Thyroid gland (tissue), 4 donors: ENCODE measurements around the gene ZBTB8A. TPM values are rescaled to one million over a fixed set of nuclear protein-coding genes. Genes with fewer than 3 reads are reported as not detected.

ENCODE experiments used
- DNase-seq, 2 donors: peaks; one replicate each; pipeline ENCODE4 v3.0.0-alpha.2; 2019
- H3K27ac ChIP-seq, 3 donors: fragments of 200-600 bp; sonication (generic); 1 replicate in 2 of 3; 2 replicates in 1 of 3; pipeline ENCODE4 v1.5.1; 2016 to 2019; ENCODE audit warnings: mild to moderate bottlenecking in 1 of 3, moderate library complexity in 1 of 3
- H3K27me3 ChIP-seq: fragments of 200-600 bp; sonication (generic); one replicate; pipeline ENCODE4 v1.5.1; 2019
- H3K36me3 ChIP-seq, 2 donors: fragments of 200-600 bp; sonication (generic); one replicate each; pipeline ENCODE4 v1.5.1; 2016 to 2019
- H3K4me1 ChIP-seq, 2 donors: fragments of 200-600 bp; sonication (generic); one replicate each; pipeline ENCODE4 v1.5.1; 2017 to 2019
- H3K4me3 ChIP-seq, 3 donors: fragments of 200-600 bp; sonication (generic); replicated peaks in 1 of 3; 1 replicate in 2 of 3; 2 replicates in 1 of 3; pipeline ENCODE4 v1.5.1; 2016; ENCODE audit warnings: mild to moderate bottlenecking in 1 of 3
- H3K9me3 ChIP-seq: fragments of 200-600 bp; sonication (generic); one replicate; pipeline ENCODE4 v1.5.1; 2017
- POLR2A ChIP-seq, 2 donors: fragments of 450-650 bp; IDR thresholded peaks; one replicate each; pipeline ENCODE4 v1.6.1; 2017; ENCODE audit warnings: antibody characterized with exemption in 2 of 2, mild to moderate bottlenecking in 2 of 2, moderate library complexity in 1 of 2
- WGBS, 2 donors: methylation state at CpG; one replicate each; pipeline ENCODE4 v1.1.5; 2017; 5-methylcytosine and 5-hydroxymethylcytosine counted together
- intact Hi-C: fragments of 100-400 bp; cut with DNase I; formaldehyde crosslinking; loops from one replicate; pipeline ENCODE4 v1.15.1; 2023
- total RNA-seq, 4 donors: library from RNA; depleted of rRNA; stranded (reverse); fragments of >200 nt; gene quantifications; one replicate each; pipeline ENCODE4 v1.2.3, GENCODE V29; 2016
- TF ChIP-seq, protein P1 (sequence below), 6 experiments: fragments of 200-600 bp in 3 of 6; fragments of 450-650 bp in 3 of 6; sonication (generic) in 3 of 6; IDR thresholded peaks; one replicate each; pipeline ENCODE4 v1.5.1; 2016 to 2019; ENCODE audit warnings: antibody characterized with exemption in 6 of 6, mild to moderate bottlenecking in 2 of 6, inconsistent platforms in 1 of 6, moderate library complexity in 1 of 6

The ZBTB8A gene
- total RNA-seq, 4 donors from 2014 or later: 10.6 to 20.6 (median 12.6) TPM

DNA sequence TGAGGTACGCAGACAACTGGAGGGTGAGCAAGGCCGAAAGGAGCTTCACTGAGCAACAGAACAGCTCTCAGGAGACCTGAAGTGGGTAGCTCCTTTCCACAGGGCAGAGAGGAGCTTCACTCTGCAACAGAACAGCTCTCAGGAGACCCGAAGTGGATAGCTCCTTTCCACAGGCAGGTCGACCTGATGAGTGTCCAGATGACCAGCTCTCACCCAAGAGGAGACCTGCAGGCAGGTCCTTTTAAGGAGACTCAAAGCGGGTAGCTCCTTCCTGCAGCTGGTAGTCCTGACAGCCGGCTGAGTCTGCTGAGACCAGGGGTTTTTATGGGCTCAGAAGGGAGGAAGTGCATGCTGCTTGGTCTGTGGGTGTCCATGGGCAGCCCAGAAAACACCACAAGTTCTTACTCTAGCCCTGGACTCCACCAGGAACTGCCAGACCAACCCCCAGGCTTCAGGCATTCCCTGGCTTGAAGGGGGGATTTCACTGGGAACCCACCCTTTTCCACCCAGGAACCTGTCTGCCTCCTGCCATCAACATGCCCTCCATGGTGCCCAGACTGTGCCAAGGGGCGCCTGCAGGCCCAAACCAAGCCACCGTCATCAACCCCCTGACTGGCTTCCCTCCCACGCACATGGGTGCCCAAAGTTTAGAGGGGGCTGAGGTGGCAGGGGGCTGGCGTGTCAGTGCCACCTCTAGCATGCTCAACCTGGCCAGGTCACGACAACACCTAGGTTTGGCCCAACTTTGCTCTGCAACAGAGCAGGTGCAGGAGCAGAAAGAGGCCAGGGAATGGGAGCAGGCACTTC is 67.5 kb downstream of the ZBTB8A start:
- peaks cover 0 to 3% of the 10 kb centered on the region in 2 donors for H3K4me1 ChIP-seq
- intact Hi-C loops: no loop called here
- no peak overlapping the region for H3K27ac ChIP-seq
- WGBS, 2 donors: 94 to 100% methylated on average over 5 to 11 of the region's 11 CpGs
- H3K4me3 ChIP-seq: no peak overlapping the region
- H3K27me3 ChIP-seq: no peaks in the 10 kb centered on the region
- DNase-seq: no peak
- no peaks in the 10 kb centered on the region for H3K36me3 ChIP-seq
- TF ChIP-seq, protein P1, sequence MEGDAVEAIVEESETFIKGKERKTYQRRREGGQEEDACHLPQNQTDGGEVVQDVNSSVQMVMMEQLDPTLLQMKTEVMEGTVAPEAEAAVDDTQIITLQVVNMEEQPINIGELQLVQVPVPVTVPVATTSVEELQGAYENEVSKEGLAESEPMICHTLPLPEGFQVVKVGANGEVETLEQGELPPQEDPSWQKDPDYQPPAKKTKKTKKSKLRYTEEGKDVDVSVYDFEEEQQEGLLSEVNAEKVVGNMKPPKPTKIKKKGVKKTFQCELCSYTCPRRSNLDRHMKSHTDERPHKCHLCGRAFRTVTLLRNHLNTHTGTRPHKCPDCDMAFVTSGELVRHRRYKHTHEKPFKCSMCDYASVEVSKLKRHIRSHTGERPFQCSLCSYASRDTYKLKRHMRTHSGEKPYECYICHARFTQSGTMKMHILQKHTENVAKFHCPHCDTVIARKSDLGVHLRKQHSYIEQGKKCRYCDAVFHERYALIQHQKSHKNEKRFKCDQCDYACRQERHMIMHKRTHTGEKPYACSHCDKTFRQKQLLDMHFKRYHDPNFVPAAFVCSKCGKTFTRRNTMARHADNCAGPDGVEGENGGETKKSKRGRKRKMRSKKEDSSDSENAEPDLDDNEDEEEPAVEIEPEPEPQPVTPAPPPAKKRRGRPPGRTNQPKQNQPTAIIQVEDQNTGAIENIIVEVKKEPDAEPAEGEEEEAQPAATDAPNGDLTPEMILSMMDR (IDR thresholded peaks at IDR 0.05): no peak
- TF ChIP-seq POLR2A (IDR thresholded peaks at IDR 0.05): no peak
- H3K9me3 ChIP-seq: no peaks in the 10 kb centered on the region

DNA sequence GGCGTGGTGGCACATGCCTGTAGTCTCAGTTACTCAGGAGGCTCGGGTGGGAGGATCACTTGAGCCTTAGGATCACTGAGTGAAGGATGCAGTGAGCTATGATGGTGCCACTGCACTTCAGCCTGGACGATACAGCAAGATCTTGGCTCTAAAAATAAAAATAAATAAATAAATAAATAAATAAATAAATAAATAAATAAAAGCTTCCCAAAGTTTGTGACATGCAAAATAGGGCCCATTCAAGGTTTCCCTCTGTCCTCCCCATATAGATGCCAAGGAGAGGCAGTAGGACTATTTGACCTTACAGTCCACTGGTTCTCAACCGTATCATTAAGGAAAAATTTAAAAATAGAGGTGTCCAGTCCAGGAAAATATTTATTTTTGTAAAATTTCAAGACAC is 70.0 kb downstream of the ZBTB8A start:
- Histone ChIP-seq H3K36me3 (no peaks in the 10 kb centered on the region), H3K4me3 (no peak overlapping the region), H3K9me3 (no peaks in the 10 kb centered on the region), H3K4me1 (peaks cover 0 to 4% of the 10 kb centered on the region in 2 donors), H3K27ac (no peak overlapping the region), H3K27me3 (no peaks in the 10 kb centered on the region)
- no peak for DNase-seq
- WGBS, 2 donors: 90 to 91% methylated on average over 4 of the region's 4 CpGs
- intact Hi-C loops: no loop called here
- TF ChIP-seq, protein P1 (IDR thresholded peaks at IDR 0.05): no peak
- no peak for TF ChIP-seq POLR2A (IDR thresholded peaks at IDR 0.05)

GRCh38 chr1:32611859-32612188 is 72.6 kb downstream of the ZBTB8A start:
- 11 to 14% methylated on average over 12 of the region's 12 CpGs for WGBS, 2 donors
- TF ChIP-seq, protein P1 (IDR thresholded peaks at IDR 0.05): no peak
- no peak for TF ChIP-seq POLR2A (IDR thresholded peaks at IDR 0.05)
- Histone ChIP-seq H3K27me3 (no peaks in the 10 kb centered on the region), H3K4me3 (peak overlapping the region in 2 of 3 donors; percentile 6 to 16), H3K36me3 (no peaks in the 10 kb centered on the region), H3K9me3 (no peaks in the 10 kb centered on the region), H3K4me1 (peaks cover 0 to 4% of the 10 kb centered on the region in 2 donors), H3K27ac (no peak overlapping the region)
- no peak for DNase-seq
- intact Hi-C loops: no loop called here

- Histone ChIP-seq H3K9me3 (no peaks in the 10 kb centered on the region), H3K4me3 (peak overlapping the region in 2 of 3 donors; percentile 6 to 16), H3K4me1 (peaks cover 0 to 4% of the 10 kb centered on the region in 2 donors), H3K36me3 (no peaks in the 10 kb centered on the region), H3K27ac (no peak overlapping the region), H3K27me3 (no peaks in the 10 kb centered on the region)
- peak in 1 of 2 donors; percentile 59 for TF ChIP-seq POLR2A (IDR thresholded peaks at IDR 0.05)
- TF ChIP-seq, protein P1 (IDR thresholded peaks at IDR 0.05): peak in 3 of 6 experiments; percentile 22 to 39 (median 36)
- peak; percentile 85 to 89 for DNase-seq
- WGBS, 2 donors: 8 to 10% methylated on average over 24 to 35 of the region's 35 CpGs
- intact Hi-C loops: no loop called here
Observed at GRCh38 chr1:32612189-32612881, 73.1 kb downstream of the ZBTB8A start.

- intact Hi-C loops: no loop called here
- H3K9me3 ChIP-seq: no peaks in the 10 kb centered on the region
- DNase-seq: no peak
- 84 to 88% methylated on average over 5 of the region's 5 CpGs for WGBS, 2 donors
- H3K4me3 ChIP-seq: no peak overlapping the region
- peaks cover 0 to 4% of the 10 kb centered on the region in 2 donors for H3K4me1 ChIP-seq
- TF ChIP-seq POLR2A (IDR thresholded peaks at IDR 0.05): no peak
- TF ChIP-seq, protein P1 (IDR thresholded peaks at IDR 0.05): no peak
- no peak overlapping the region for H3K27ac ChIP-seq
- H3K27me3 ChIP-seq: no peaks in the 10 kb centered on the region
- H3K36me3 ChIP-seq: no peaks in the 10 kb centered on the region
Observed at GRCh38 chr1:32613472-32613871, 74.2 kb downstream of the ZBTB8A start.
